Mucosa of stomach (tissue), 1 donor: Measurements from ENCODE around the gene ATRN.

Experiments
- H3K27me3 ChIP-seq: one replicate; pipeline ENCODE4 v1.7.0; 2013; ENCODE audit warnings: mild to moderate bottlenecking, low read length; ENCODE audit not compliant: control insufficient read depth, insufficient read depth
- H3K36me3 ChIP-seq: one replicate; pipeline ENCODE4 v1.7.0; 2013; ENCODE audit warnings: low read length; ENCODE audit not compliant: control insufficient read depth, insufficient read depth
- H3K4me1 ChIP-seq: one replicate; pipeline ENCODE4 v1.7.0; 2013; ENCODE audit warnings: mild to moderate bottlenecking, low read length; ENCODE audit not compliant: control insufficient read depth, insufficient read depth
- H3K4me3 ChIP-seq: one replicate; pipeline ENCODE4 v1.7.0; 2013; ENCODE audit warnings: low read length
- H3K9ac ChIP-seq: one replicate; pipeline ENCODE4 v1.7.0; 2013; ENCODE audit warnings: mild to moderate bottlenecking, low read length, moderate library complexity
- H3K9me3 ChIP-seq: one replicate; pipeline ENCODE4 v1.7.0; 2013; ENCODE audit warnings: mild to moderate bottlenecking, low read length, moderate library complexity; ENCODE audit not compliant: control insufficient read depth
- donor health status: Pancreatic carcinoma.

The ATRN gene

GRCh38 chr20:3681352-3681930 lies 210.6 kb downstream of the ATRN start:
- H3K9ac ChIP-seq, result peak overlapping the region; percentile 34
- no peaks in the 10 kb centered on the region for H3K9me3 ChIP-seq
- no peak overlapping the region for H3K4me3 ChIP-seq
- peaks cover 8% of the 10 kb centered on the region for H3K4me1 ChIP-seq
- no peaks in the 10 kb centered on the region for H3K36me3 ChIP-seq
- H3K27me3 ChIP-seq, result peaks cover 35% of the 10 kb centered on the region

DNA sequence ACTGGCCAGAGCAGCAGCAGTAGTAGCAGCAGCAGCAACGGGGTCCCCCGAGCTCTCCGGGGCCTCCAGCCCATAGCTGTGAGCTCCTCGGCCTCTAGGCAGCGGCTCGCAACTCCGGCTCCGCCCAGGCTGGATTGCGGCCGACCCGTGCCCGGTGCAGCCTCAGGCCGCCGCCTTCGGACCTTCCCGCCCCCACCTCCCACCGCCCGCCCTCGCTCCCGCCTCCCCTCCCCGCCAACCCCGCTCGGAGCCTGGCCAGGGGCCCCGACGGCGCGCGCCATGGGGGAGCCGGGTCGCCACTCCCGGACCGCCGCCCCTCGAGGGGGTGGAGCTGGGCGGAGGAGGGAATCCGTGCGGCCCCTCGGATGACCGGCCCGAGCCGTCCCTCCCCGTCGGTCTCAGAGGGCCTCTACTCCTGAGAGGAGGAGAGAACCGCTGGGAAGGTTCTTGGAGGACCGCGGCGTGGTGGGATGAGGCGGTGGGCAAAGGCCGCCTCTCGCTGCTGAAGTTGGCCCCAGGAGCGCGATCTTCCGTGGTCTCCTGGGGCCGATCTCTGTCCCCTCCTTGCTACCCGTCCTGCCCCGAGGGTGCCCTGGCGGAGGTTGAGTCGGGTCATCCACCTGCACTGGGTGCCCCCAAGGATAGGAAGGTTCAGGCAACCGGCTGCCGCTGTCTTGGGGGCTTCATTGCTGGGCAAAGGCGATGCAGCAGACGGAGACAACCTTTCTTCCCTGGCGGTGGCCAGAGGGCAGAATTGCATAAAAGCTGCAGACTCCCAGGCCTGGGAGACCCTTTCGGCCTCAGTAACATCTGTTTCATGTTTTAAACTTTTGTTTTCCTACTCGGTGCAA lies 211.3 kb downstream of the ATRN start, which contains the start of gene ADAM33:
ADAM33 (minus strand) TSS at position 80 of the 851 bp plus-strand sequence; CDS start at position 74, 6 bp downstream.
- peaks cover 30% of the 10 kb centered on the region for H3K27me3 ChIP-seq
- peaks cover 6% of the 10 kb centered on the region for H3K4me1 ChIP-seq
- peak within 1 kb of the TSS; percentile 34 for H3K9ac ChIP-seq
- H3K4me3 ChIP-seq, result no peak within 1 kb of the TSS
- H3K36me3 ChIP-seq, result no peaks in the 10 kb centered on the region
- no peaks in the 10 kb centered on the region for H3K9me3 ChIP-seq

- Histone ChIP-seq H3K4me3 (no peak overlapping the region), H3K9me3 (no peaks in the 10 kb centered on the region), H3K27me3 (peaks cover 25% of the 10 kb centered on the region), H3K9ac (no peak overlapping the region), H3K4me1 (peaks cover 5% of the 10 kb centered on the region), H3K36me3 (no peaks in the 10 kb centered on the region)
Measured at GRCh38 chr20:3685341-3685740, 214.5 kb downstream of the ATRN start.

GRCh38 chr20:3686421-3686820 lies 215.6 kb downstream of the ATRN start:
- Histone ChIP-seq H3K36me3 (no peaks in the 10 kb centered on the region), H3K4me1 (peaks cover 5% of the 10 kb centered on the region), H3K9me3 (no peaks in the 10 kb centered on the region), H3K27me3 (peaks cover 14% of the 10 kb centered on the region), H3K4me3 (no peak overlapping the region), H3K9ac (no peak overlapping the region)

- Histone ChIP-seq H3K27me3 (peaks cover 10% of the 10 kb centered on the region), H3K9ac (no peak overlapping the region), H3K36me3 (no peaks in the 10 kb centered on the region), H3K9me3 (no peaks in the 10 kb centered on the region), H3K4me3 (no peak overlapping the region), H3K4me1 (peaks cover 5% of the 10 kb centered on the region)
Measured at GRCh38 chr20:3686867-3687321, 216.1 kb downstream of the ATRN start.

GRCh38 chr20:3687655-3688054 lies 216.8 kb downstream of the ATRN start:
- Histone ChIP-seq H3K4me1 (peaks cover 5% of the 10 kb centered on the region), H3K27me3 (peaks cover 4% of the 10 kb centered on the region), H3K4me3 (no peak overlapping the region), H3K36me3 (no peaks in the 10 kb centered on the region), H3K9me3 (no peaks in the 10 kb centered on the region), H3K9ac (no peak overlapping the region)

DNA sequence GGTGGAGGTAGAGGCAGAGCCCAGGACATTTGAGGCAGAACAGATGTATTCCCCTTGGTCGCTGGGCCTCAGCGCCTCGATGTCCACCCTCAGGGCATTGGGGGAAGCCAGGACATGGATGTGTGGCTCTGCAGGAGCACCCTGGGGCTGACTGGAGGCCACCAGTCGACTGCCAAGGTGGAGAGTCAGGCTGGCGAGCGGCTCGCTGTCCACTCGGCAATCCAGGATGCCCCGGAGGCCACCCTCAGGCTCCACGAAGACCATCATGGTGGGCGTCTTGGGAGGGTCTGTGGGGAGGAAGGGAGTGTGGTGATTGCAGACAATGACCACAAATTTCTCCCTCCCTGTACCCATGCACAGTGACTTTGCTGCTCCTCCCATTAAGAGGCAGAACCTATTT lies 219.2 kb downstream of the ATRN start:
- H3K4me1 ChIP-seq, result peaks cover 5% of the 10 kb centered on the region

DNA sequence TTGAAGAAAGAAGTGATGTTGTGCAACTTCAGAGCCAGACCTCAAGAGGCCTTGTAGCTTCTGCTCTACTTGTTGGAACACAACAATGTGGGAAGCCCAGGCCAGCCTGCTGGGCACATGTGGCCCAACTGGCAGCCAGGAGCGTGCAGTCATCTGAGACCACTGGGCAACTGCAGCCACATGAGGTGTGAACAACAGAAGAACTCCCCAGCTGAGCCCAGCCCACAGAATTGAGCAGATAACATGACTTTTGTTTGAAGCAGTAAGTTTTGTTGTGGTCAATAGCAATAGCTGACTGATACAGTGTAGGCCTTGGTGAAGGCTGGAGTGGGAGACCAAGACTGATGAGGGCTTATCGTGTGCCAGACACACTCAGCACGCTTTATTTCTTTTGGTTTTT lies 219.6 kb downstream of the ATRN start:
- peaks cover 5% of the 10 kb centered on the region for H3K4me1 ChIP-seq
- no peaks in the 10 kb centered on the region for H3K27me3 ChIP-seq
- no peaks in the 10 kb centered on the region for H3K36me3 ChIP-seq
- no peak overlapping the region for H3K4me3 ChIP-seq
- H3K9me3 ChIP-seq, result no peaks in the 10 kb centered on the region
- H3K9ac ChIP-seq, result no peak overlapping the region

More for the DNA sequence above, 219.2 kb downstream of the ATRN start:
- H3K4me3 ChIP-seq, result no peak overlapping the region
- H3K27me3 ChIP-seq, result no peaks in the 10 kb centered on the region
- H3K9ac ChIP-seq, result no peak overlapping the region
- no peaks in the 10 kb centered on the region for H3K9me3 ChIP-seq
- no peaks in the 10 kb centered on the region for H3K36me3 ChIP-seq

DNA sequence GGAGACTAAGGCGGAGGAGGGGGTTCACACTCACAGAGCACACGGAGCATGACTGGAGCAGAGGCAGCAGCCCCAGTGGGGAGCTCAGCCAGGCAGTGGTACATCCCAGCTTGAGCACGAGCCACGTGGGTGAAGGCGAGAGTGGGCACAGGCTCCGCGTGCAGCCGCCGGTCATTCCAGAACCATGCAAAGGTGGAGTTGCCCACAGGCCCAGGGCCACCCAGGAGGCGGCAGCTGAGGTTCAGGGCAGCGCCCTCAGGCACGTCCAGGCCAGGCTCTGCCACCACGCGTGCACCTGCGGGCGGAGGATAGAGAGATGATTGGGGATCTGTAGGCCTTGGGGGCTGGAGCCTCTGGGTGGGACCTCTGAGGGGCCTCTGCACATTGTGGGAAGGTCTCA lies 220.5 kb downstream of the ATRN start:
- H3K4me1 ChIP-seq, result peaks cover 5% of the 10 kb centered on the region

DNA sequence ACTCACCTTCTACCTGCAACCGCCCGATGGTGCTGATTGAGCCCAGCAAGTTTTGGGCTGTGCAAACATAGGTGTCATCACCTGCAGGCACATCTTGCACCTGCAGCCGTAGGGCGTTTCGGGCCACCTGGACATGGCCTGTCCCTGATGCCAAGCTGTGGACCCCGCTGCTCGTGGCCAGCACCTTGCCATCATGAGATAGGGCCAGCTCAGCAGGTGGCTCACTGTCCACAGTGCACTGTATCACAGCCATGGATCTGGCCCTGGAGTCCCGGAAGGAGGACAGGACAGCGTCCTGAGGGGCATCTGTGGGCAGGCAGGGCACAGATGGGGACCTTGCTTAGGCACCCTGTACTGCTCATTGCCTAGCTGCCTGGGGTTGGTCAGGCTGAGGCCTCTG lies 221.1 kb downstream of the ATRN start:
- Histone ChIP-seq H3K9me3 (no peaks in the 10 kb centered on the region), H3K27me3 (no peaks in the 10 kb centered on the region), H3K36me3 (no peaks in the 10 kb centered on the region)

More for the DNA sequence above, 220.5 kb downstream of the ATRN start:
- H3K27me3 ChIP-seq, result no peaks in the 10 kb centered on the region
- H3K9me3 ChIP-seq, result no peaks in the 10 kb centered on the region
- H3K9ac ChIP-seq, result no peak overlapping the region
- H3K36me3 ChIP-seq, result no peaks in the 10 kb centered on the region
- H3K4me3 ChIP-seq, result no peak overlapping the region

GRCh38 chr20:3692706-3693294 lies 222.0 kb downstream of the ATRN start:
- H3K36me3 ChIP-seq, result no peaks in the 10 kb centered on the region
- H3K9me3 ChIP-seq, result no peaks in the 10 kb centered on the region
- H3K4me1 ChIP-seq, result no peaks in the 10 kb centered on the region
- no peak overlapping the region for H3K4me3 ChIP-seq
- no peaks in the 10 kb centered on the region for H3K27me3 ChIP-seq
- H3K9ac ChIP-seq, result no peak overlapping the region

More for the DNA sequence above, 221.1 kb downstream of the ATRN start:
- H3K9ac ChIP-seq, result no peak overlapping the region
- no peak overlapping the region for H3K4me3 ChIP-seq
- H3K4me1 ChIP-seq, result peaks cover 5% of the 10 kb centered on the region

- Histone ChIP-seq H3K9me3 (no peaks in the 10 kb centered on the region), H3K27me3 (no peaks in the 10 kb centered on the region), H3K36me3 (no peaks in the 10 kb centered on the region), H3K4me3 (no peak overlapping the region), H3K4me1 (no peaks in the 10 kb centered on the region), H3K9ac (no peak overlapping the region)
Measured at GRCh38 chr20:3693376-3693775, 222.6 kb downstream of the ATRN start.
